HepG2 (cell line): Measurements from ENCODE around the gene SLBP. TPM values are rescaled to one million over a fixed set of nuclear protein-coding genes. Genes with fewer than 3 reads are reported as not detected.

ENCODE experiments used
- ATAC-seq: fragments of 200-7000 bp; cut with Tn5 transposase; 3 replicates; pipeline ENCODE4 v1.9.1; 2020; ENCODE audit warnings: mild to moderate bottlenecking, moderate library complexity
- BruUV-seq: library from RNA; stranded (reverse); fragments of 400-500 nt; replicated peaks from 2 replicates; lab custom pipeline; 2021; lab: Mats Ljungman, UMichigan
- CTCF ChIA-PET: fragments of 300-600 bp; formaldehyde crosslinking; extraction: SDS; loops from one replicate; lab custom pipeline; 2021; ENCODE audit warnings: low total read pairs, inconsistent platforms, low intra/inter-chr PET ratio; lab: Yijun Ruan, JAX
- POLR2A ChIA-PET: fragments of 350-600 bp; sonication (Branson Sonifier 250); formaldehyde crosslinking; loops from one replicate; lab custom pipeline; 2020; ENCODE audit warnings: antibody characterized with exemption, inconsistent platforms; lab: Yijun Ruan, JAX
- DNase-seq: peaks from one replicate; pipeline ENCODE4 v3.0.0-alpha.2; 2015; ENCODE audit warnings: low spot score
- FAIRE-seq: peaks from 3 replicates; lab custom pipeline; 2011; peaks lifted over from hg19 to GRCh38; lab: Jason Lieb, UNC
- H2AFZ ChIP-seq: one replicate; pipeline ENCODE4 v1.6.1; 2011; ENCODE audit warnings: low read length, inconsistent platforms
- H3K27ac ChIP-seq: fragments of 300-600 bp; 3 replicates; pipeline ENCODE4 v1.8.0; 2011; ENCODE audit warnings: mixed run types, mild to moderate bottlenecking, mixed read lengths, low read length, inconsistent platforms; ENCODE audit not compliant: insufficient read depth; ENCODE audit errors: extremely low read length
- H3K27me3 ChIP-seq, 2 experiments: fragments of 200-600 bp in 1 of 2; 2 replicates in 1 of 2; 3 replicates in 1 of 2; pipeline versions ENCODE4 v1.6.0 to v1.8.0; 2011; ENCODE audit warnings: low read length in 2 of 2, mild to moderate bottlenecking in 2 of 2, moderate library complexity in 2 of 2, inconsistent platforms in 1 of 2; ENCODE audit not compliant: insufficient read depth in 2 of 2, control insufficient read depth in 1 of 2
- H3K36me3 ChIP-seq, 2 experiments: fragments of 200-600 bp in 1 of 2; replicated peaks in 1 of 2; 2 replicates in 1 of 2; 3 replicates in 1 of 2; pipeline versions ENCODE4 v1.5.1 to v1.8.0; 2011; ENCODE audit warnings: low read length in 2 of 2, inconsistent platforms in 1 of 2; ENCODE audit not compliant: insufficient read depth in 2 of 2, control insufficient read depth in 1 of 2
- H3K4me1 ChIP-seq: 2 replicates; pipeline ENCODE4 v1.5.1; 2012; ENCODE audit warnings: low read length, inconsistent platforms; ENCODE audit not compliant: insufficient read depth
- H3K4me2 ChIP-seq: 2 replicates; pipeline ENCODE4 v1.6.0; 2011; ENCODE audit warnings: low read depth, low read length, inconsistent platforms
- H3K4me3 ChIP-seq, 3 experiments: fragments of 200-600 bp in 1 of 3; sonication (generic), shearing (Covaris generic) in 1 of 3; replicated peaks in 1 of 3; 2 replicates each; pipeline ENCODE4 v1.5.1; 2011 to 2016; ENCODE audit warnings: low read length in 3 of 3, inconsistent platforms in 2 of 3, low read depth in 2 of 3, mild to moderate bottlenecking in 2 of 3, control low read depth in 1 of 3, mixed read lengths in 1 of 3; ENCODE audit not compliant: insufficient read depth in 1 of 3
- H3K79me2 ChIP-seq: one replicate; pipeline ENCODE4 v1.6.1; 2011; ENCODE audit warnings: low read length, inconsistent platforms; ENCODE audit not compliant: insufficient read depth
- H3K9ac ChIP-seq: 2 replicates; pipeline ENCODE4 v1.6.0; 2011; ENCODE audit warnings: mild to moderate bottlenecking, low read depth, low read length, inconsistent platforms; ENCODE audit not compliant: insufficient read depth
- H3K9me3 ChIP-seq: 2 replicates; pipeline ENCODE4 v1.5.1; 2012; ENCODE audit warnings: mild to moderate bottlenecking, low read length
- H4K20me1 ChIP-seq: 2 replicates; pipeline ENCODE4 v1.6.0; 2011; ENCODE audit warnings: inconsistent platforms, mild to moderate bottlenecking, low read length, moderate library complexity; ENCODE audit not compliant: insufficient read depth
- ATAD3A ChIP-seq: sonication (generic); formaldehyde crosslinking; IDR thresholded peaks from 2 replicates; pipeline ENCODE4 v1.4.0; 2020; ENCODE audit warnings: missing genetic modification reagents
- ETV5 ChIP-seq: IDR thresholded peaks from 2 replicates; pipeline ENCODE4 v1.6.1; 2018; ENCODE audit warnings: missing biosample characterization, missing genetic modification reagents, inconsistent platforms, borderline replicate concordance
- HNF4A ChIP-seq: sonication (generic); formaldehyde crosslinking; IDR thresholded peaks from 2 replicates; pipeline ENCODE4 v1.4.0; 2020; ENCODE audit warnings: missing genetic modification reagents
- HNRNPLL ChIP-seq: fragments of 200-400 bp; formaldehyde crosslinking; IDR thresholded peaks from 2 replicates; pipeline ENCODE4 v1.6.1; 2017; ENCODE audit warnings: mild to moderate bottlenecking, low read depth, low read length; ENCODE audit not compliant: poor library complexity, severe bottlenecking
- HNRNPUL1 ChIP-seq: fragments of 200-400 bp; formaldehyde crosslinking; IDR thresholded peaks from 2 replicates; pipeline ENCODE4 v1.6.1; 2017; ENCODE audit warnings: low read depth, mild to moderate bottlenecking, low read length, moderate library complexity
- MAFG ChIP-seq: sonication (generic); formaldehyde crosslinking; IDR thresholded peaks from 2 replicates; pipeline ENCODE4 v1.5.1; 2020; ENCODE audit warnings: mild to moderate bottlenecking, missing genetic modification reagents
- MBD4 ChIP-seq: IDR thresholded peaks from 2 replicates; pipeline ENCODE4 v1.6.1; 2012; ENCODE audit warnings: low read length, inconsistent platforms, borderline replicate concordance
- ONECUT2 ChIP-seq: sonication (generic); formaldehyde crosslinking; IDR thresholded peaks from 2 replicates; pipeline ENCODE4 v1.4.0; 2020; ENCODE audit warnings: missing genetic modification reagents
- SCMH1 ChIP-seq: sonication (generic); formaldehyde crosslinking; IDR thresholded peaks from 2 replicates; pipeline ENCODE4 v1.9.0; 2021; ENCODE audit warnings: missing genetic modification reagents, mild to moderate bottlenecking, borderline replicate concordance
- SP4 ChIP-seq: sonication (generic); formaldehyde crosslinking; IDR thresholded peaks from 2 replicates; pipeline ENCODE4 v1.8.1; 2023; ENCODE audit warnings: mild to moderate bottlenecking, missing genetic modification reagents
- SPEN ChIP-seq: sonication (generic); formaldehyde crosslinking; IDR thresholded peaks from 2 replicates; pipeline ENCODE4 v1.5.1; 2020; ENCODE audit warnings: low read depth, mild to moderate bottlenecking, missing genetic modification reagents
- SRSF1 ChIP-seq: fragments of 200-400 bp; formaldehyde crosslinking; optimal IDR thresholded peaks from 2 replicates; pipeline ENCODE3; 2017; ENCODE audit warnings: mild to moderate bottlenecking, low read depth, low read length, moderate library complexity
- SUZ12 ChIP-seq: fragments of 150-350 bp; IDR thresholded peaks from 2 replicates; pipeline ENCODE4 v1.6.1; 2014; ENCODE audit warnings: low read depth, low read length
- TBX2 ChIP-seq: sonication (generic); formaldehyde crosslinking; IDR thresholded peaks from 2 replicates; pipeline ENCODE4 v1.5.0; 2020; ENCODE audit warnings: missing genetic modification reagents, mild to moderate bottlenecking, borderline replicate concordance
- ZBTB42 ChIP-seq: sonication (generic); formaldehyde crosslinking; IDR thresholded peaks from 2 replicates; pipeline ENCODE4 v1.5.0; 2020; ENCODE audit warnings: mild to moderate bottlenecking, missing genetic modification reagents
- ZNF563 ChIP-seq: sonication (generic); formaldehyde crosslinking; IDR thresholded peaks from 2 replicates; pipeline ENCODE4 v1.8.0; 2022; ENCODE audit warnings: mild to moderate bottlenecking, moderate library complexity, missing genetic modification reagents
- ZNF660 ChIP-seq: sonication (generic); formaldehyde crosslinking; IDR thresholded peaks from 2 replicates; pipeline ENCODE4 v1.5.1; 2020; ENCODE audit warnings: mild to moderate bottlenecking, low read depth, missing genetic modification reagents, borderline replicate concordance
- ZNF672 ChIP-seq: sonication (generic); formaldehyde crosslinking; IDR thresholded peaks from 2 replicates; pipeline ENCODE4 v1.8.1; 2022; ENCODE audit warnings: missing genetic modification reagents
- WGBS: methylation state at CpG from one replicate; pipeline ENCODE4 v1.1.6; 2017; ENCODE audit warnings: low lambda C conversion rate; 5-methylcytosine and 5-hydroxymethylcytosine counted together
- in situ Hi-C: cut with HindIII; loops from 2 replicates; pipeline ENCODE4 v1.10.0; 2017; ENCODE audit warnings: low pct_unique_long_range_greater_than_20kb; ENCODE audit not compliant: extremely low pct_ligation_motif_present
- intact Hi-C: fragments of 100-400 bp; cut with micrococcal nuclease; formaldehyde crosslinking; loops from one replicate; pipeline ENCODE4 v1.10.0; 2022; ENCODE audit not compliant: unreplicated experiment
- polyA plus RNA-seq, 8 experiments: library from polyadenylated mRNA; depleted of rRNA in 3 of 8; stranded (reverse) in 7 of 8; unstranded in 1 of 8; fragments of >200 nt; fragmentation: Illumina TruSeq in 4 of 8; extraction: Trizol in 4 of 8; gene quantifications; 2 replicates each; pipeline versions ENCODE4 v1.2.1 to v1.2.3, GENCODE V29; 2011 to 2016; ENCODE audit warnings: low read depth in 4 of 8, missing spikeins in 1 of 8, mixed read lengths in 1 of 8; ENCODE audit not compliant: insufficient read depth in 1 of 8
- total RNA-seq, 5 experiments: library from RNA; depleted of rRNA; stranded (reverse); fragments of >200 nt; fragmentation: Illumina TruSeq; extraction: Trizol; gene quantifications; 2 replicates each; pipeline ENCODE4 v1.2.3, GENCODE V29; 2016; ENCODE audit warnings: low read depth in 1 of 5
- TF ChIP-seq, protein P1 (sequence below): fragments of 450-650 bp; IDR thresholded peaks from 2 replicates; pipeline ENCODE4 v1.6.1; 2017
- TF ChIP-seq, protein P2 (sequence below): sonication (generic); formaldehyde crosslinking; IDR thresholded peaks from 2 replicates; pipeline ENCODE4 v1.4.0; 2020; ENCODE audit warnings: missing genetic modification reagents
- TF ChIP-seq, protein P3 (sequence below): sonication (generic); formaldehyde crosslinking; IDR thresholded peaks from 2 replicates; pipeline ENCODE4 v1.4.0; 2020; ENCODE audit warnings: missing genetic modification reagents

The SLBP gene
- total and polyA plus RNA-seq, 2 of the 13 experiments (the other 11 are each of a cell fraction or from before 2014, with no cell fraction given): 43.9 to 104 TPM

DNA sequence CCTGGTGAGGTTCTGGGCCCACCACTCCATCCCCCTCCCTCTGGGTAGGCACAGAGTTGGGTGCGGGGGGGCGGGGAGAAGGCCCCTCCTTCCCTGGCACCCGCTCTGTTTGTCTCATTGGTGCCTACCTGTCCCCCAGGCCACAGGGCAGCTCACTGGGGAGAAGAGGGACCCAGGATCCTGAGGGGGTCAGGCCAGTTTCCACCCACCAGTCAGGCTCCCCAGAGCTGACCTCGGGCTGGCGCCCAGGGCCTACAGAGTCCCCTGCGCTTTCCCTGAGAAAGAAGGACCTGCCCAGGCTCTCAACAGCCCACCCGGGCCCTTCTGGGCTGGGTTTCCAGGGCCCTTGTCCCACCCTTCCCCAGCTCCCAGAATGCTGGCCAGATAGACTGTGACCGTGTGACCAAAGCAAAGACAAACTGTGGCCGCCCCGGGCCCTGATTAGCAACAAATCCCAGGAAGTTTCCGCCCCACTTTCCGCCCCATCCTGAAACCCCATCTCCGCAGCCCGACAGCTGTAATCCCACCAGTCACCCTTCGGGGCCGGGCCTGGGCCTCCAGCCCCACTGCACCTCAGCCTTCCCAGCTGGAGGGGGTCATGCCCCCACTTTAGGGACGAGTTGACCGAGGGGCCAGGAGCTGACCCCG, 47.2 kb upstream of the SLBP start:
- H3K4me1 ChIP-seq: peaks cover 88% of the 10 kb centered on the region
- H3K9me3 ChIP-seq: no peaks in the 10 kb centered on the region
- CTCF ChIA-PET: interaction anchor here (0.9 to 1.4 kb wide), 2 partner anchors 50 to 51 kb away, joined by 3 read pairs; no protein-coding TSS in a partner anchor
- peak overlapping the region in 1 of 3 experiments; percentile 48; a peak in 1 of 6 replicates for H3K4me3 ChIP-seq
- H3K36me3 ChIP-seq: no peaks in the 10 kb centered on the region
- peak overlapping the region; percentile 48 for H3K4me2 ChIP-seq
- no peak overlapping the region for H2AFZ ChIP-seq
- in situ Hi-C loops (loop anchor here (10.0 kb wide), 1 partner anchor 46 kb away; no protein-coding TSS in a partner anchor), intact Hi-C loops (no loop called here)
- POLR2A ChIA-PET: interaction anchor here (0.9 to 34.3 kb wide), 7 partner anchors 8 to 104 kb away, joined by 4 to 1258 read pairs (median 4); partner anchors contain the start of gene FGFR3
- H3K79me2 ChIP-seq: no peaks in the 10 kb centered on the region
- no peaks in the 10 kb centered on the region for H4K20me1 ChIP-seq
- 54% methylated on average over 6 of the region's 19 CpGs for WGBS
- DNase-seq (no peak), FAIRE-seq (no peak), ATAC-seq (peak; percentile 1)
- H3K27ac ChIP-seq: peak overlapping the region; percentile 23
- peak overlapping the region; percentile 27; the same call in 1 of the 2 replicates for H3K9ac ChIP-seq
- H3K27me3 ChIP-seq: no peaks in the 10 kb centered on the region; a peak in 1 of 5 replicates
- BruUV-seq: no TSS peak
- TF ChIP-seq MAFG (CRISPR knock-in tag) (no peak), SUZ12 (no peak), ETV5 (CRISPR knock-in tag) (no peak), SRSF1 (peak; percentile 41), ZBTB42 (CRISPR knock-in tag) (no peak), MBD4 (no peak), ZNF672 (CRISPR knock-in tag) (no peak), ZNF660 (CRISPR knock-in tag) (no peak), SCMH1 (CRISPR knock-in tag) (no peak), ZNF563 (CRISPR knock-in tag) (no peak), SP4 (no peak), HNRNPUL1 (no peak), ONECUT2 (no peak), SPEN (no peak), TBX2 (CRISPR knock-in tag) (0 out of 2 replicates have a peak, but pooled peaks have one; percentile 30), ATAD3A (CRISPR knock-in tag) (no peak), HNRNPLL (no peak), HNF4A (no peak)
- TF ChIP-seq, protein P1, sequence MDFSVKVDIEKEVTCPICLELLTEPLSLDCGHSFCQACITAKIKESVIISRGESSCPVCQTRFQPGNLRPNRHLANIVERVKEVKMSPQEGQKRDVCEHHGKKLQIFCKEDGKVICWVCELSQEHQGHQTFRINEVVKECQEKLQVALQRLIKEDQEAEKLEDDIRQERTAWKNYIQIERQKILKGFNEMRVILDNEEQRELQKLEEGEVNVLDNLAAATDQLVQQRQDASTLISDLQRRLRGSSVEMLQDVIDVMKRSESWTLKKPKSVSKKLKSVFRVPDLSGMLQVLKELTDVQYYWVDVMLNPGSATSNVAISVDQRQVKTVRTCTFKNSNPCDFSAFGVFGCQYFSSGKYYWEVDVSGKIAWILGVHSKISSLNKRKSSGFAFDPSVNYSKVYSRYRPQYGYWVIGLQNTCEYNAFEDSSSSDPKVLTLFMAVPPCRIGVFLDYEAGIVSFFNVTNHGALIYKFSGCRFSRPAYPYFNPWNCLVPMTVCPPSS: no peak
- TF ChIP-seq, protein P2, sequence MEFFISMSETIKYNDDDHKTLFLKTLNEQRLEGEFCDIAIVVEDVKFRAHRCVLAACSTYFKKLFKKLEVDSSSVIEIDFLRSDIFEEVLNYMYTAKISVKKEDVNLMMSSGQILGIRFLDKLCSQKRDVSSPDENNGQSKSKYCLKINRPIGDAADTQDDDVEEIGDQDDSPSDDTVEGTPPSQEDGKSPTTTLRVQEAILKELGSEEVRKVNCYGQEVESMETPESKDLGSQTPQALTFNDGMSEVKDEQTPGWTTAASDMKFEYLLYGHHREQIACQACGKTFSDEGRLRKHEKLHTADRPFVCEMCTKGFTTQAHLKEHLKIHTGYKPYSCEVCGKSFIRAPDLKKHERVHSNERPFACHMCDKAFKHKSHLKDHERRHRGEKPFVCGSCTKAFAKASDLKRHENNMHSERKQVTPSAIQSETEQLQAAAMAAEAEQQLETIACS: no peak
- TF ChIP-seq, protein P3, sequence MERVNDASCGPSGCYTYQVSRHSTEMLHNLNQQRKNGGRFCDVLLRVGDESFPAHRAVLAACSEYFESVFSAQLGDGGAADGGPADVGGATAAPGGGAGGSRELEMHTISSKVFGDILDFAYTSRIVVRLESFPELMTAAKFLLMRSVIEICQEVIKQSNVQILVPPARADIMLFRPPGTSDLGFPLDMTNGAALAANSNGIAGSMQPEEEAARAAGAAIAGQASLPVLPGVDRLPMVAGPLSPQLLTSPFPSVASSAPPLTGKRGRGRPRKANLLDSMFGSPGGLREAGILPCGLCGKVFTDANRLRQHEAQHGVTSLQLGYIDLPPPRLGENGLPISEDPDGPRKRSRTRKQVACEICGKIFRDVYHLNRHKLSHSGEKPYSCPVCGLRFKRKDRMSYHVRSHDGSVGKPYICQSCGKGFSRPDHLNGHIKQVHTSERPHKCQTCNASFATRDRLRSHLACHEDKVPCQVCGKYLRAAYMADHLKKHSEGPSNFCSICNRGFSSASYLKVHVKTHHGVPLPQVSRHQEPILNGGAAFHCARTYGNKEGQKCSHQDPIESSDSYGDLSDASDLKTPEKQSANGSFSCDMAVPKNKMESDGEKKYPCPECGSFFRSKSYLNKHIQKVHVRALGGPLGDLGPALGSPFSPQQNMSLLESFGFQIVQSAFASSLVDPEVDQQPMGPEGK (CRISPR knock-in tag): 0 out of 2 replicates have a peak, but pooled peaks have one; percentile 10
